HG03064 (cell line): ENCODE data around the gene TMPRSS13.
"Not testable (repeated sequence)": the region's sequence is repeated elsewhere in the genome, so short reads cannot be mapped to it uniquely, and the experiment has no call there.

Experiments used
- ATAC-seq: cut with Tn5 transposase; IDR thresholded peaks from one replicate; pipeline ENCODE4 v1.9.1; 2021; ENCODE audit warnings: low read depth; ENCODE audit not compliant: unreplicated experiment

TMPRSS13 gene

DNA sequence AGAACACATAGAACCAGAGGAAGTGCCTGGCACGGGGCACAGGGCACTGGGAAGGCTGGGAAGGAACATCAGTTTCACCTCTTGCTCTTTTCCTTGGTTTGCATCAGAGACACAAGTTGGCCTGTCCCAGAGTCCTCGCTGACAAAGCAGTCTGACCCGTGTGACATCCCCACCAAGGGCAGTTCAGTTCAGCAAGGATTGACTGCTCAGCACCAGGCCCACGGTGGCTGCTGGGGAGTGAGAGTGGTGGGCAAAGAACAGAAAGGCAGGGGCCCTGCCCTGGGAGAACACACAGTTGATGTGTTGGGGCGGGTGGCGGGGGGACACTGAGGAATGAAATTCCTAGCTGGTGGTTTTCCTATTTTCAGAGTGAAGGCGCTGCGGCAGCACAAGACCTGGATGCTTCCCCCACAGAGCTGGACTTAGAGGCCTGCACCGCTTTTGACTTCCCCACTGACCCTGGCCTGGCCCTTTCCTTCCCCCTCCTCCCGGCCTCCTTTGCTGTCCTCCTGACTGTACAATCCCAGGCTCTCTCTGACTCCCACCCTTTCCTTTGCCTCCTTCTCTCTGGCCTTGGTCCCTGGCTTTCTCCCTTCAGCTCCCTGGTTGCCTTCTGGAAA, 2.2 kb upstream of the TMPRSS13 start:
- ATAC-seq = no peak

DNA sequence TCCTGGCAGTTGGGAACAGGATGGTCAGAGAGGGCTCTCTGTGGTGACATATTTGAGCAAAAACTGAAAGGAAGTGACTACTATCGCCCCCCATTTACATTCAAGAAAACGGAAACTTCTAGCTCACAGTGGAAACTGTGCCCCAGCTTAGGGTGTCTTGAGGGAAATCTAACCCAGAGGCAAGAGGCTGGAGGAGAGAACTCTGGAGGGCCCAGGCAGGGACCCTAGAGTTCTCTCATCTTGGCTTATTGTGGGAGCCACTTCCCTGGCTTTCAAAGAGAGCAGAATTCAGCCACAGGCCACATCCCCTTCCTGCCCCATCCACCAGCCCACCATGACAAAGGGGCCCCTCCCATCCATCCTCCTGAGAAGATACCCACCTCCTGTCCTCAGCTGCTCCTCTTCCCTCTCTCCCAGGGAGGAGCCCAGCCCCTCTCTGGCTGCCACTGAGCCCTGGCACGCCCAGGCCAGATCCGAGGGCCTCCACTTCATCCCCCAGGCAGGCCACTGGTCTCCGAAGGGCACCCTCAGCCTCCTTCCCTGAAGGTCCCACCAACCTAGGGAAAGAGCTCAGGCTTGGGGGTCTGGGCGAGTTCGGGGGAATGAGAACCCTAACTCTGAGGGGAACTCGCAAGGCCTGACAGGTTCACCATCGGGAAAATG, 1.6 kb upstream of the TMPRSS13 start:
- ATAC-seq = no peak

DNA sequence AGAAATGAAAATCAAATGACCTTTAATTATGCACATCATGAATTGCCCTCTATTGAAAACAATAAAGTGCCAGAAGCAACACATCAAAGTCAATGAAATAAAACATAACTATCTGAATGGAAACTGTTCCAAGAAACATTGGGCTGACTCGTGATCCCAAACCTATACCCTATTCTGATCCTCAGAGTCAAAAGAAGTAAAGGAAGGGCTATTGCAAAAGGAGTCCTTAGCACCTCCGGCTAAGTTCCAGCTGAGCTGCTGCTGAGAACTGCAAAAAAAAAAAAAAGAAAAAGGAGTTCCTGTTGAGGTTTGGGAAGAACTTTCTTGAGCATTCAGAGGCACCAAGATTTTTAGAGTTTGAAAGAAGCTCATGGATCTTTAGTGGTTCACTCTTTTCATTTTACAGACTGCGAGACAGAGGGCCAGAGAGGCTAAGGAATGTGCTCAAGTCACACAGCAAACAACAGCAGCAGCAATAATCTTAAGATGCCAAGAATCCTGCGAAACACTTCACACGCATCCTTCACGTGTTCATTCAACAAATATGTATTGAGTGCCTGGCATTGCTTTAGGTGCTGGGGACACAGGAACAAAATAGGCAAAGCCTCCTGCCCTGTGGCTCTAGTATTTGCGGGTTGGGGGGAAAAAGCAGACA, 841 bp upstream of the TMPRSS13 start:
- ATAC-seq = no peak

DNA sequence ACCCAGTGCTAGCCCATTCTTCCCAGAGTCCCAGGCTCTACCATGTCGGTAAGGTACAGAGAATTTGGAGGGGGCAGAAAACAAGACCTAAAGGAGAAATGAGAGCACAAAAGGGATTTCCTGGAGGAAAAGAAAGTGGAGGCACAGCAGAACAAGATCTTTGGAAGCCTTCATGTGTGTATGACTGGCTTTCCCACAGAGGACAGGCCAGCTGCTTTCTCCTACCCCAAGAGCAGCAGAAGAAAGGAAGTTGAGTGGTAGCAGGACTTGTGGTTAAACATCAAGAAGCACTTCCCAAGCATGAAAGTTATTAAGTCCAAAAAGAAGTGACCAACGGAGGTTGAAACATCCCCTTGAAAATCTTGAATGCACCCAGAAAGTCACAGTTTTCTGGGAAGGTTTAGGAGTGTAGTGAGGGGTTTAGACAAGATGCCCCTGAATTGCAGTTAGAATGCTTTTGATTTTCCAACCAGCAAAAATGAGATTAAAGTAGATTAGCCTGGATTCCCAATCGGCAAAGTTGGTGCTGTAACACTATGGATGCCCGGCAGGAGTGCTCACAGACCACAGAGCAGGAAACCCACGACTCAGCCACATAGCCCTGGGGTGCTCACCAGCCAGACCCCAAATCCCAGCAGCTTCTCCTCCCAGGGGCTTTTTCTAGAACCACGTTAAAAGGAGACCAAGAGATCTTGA, 608 bp downstream of the TMPRSS13 start:
- no peak for ATAC-seq

DNA sequence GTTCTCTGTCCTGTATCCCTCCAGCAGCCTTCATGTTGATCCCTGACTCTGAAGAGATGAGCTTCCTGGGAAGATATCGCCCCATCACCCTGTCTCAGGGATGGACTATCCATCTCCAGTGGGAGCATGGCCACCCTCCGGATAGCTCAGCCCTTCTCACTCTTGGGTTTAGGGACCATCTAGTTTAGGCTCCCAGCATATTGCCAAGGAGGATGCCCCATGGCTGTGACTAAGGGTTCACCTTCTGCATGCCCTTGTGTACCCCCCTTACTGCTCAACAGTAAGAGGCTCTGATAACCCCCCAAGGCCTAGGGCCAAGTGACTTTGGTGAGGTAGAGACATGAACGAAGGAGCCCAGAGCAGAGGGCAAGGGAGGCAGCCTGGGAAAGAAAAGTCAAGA, 1.3 kb downstream of the TMPRSS13 start:
- no peak for ATAC-seq

DNA sequence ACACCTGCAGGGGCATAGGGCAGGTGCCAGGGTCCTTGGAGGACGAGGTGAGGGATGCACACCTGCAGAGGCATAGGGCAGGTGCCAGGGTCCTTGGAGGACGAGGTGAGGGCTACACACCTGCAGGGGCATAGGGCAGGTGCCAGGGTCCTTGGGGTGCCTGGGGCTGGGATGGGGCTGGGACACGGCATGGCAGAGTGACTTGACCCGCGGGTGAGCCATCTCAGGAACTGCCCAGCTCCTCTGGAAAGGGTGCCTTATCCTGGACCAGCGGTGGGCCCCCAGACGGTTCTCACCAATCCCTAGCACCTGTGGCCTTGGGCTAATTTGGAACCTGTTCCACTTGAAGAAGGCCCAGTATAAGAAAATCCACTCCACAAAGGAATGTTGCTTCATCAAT, 3.0 kb downstream of the TMPRSS13 start:
- ATAC-seq = not testable (repeated sequence)

DNA sequence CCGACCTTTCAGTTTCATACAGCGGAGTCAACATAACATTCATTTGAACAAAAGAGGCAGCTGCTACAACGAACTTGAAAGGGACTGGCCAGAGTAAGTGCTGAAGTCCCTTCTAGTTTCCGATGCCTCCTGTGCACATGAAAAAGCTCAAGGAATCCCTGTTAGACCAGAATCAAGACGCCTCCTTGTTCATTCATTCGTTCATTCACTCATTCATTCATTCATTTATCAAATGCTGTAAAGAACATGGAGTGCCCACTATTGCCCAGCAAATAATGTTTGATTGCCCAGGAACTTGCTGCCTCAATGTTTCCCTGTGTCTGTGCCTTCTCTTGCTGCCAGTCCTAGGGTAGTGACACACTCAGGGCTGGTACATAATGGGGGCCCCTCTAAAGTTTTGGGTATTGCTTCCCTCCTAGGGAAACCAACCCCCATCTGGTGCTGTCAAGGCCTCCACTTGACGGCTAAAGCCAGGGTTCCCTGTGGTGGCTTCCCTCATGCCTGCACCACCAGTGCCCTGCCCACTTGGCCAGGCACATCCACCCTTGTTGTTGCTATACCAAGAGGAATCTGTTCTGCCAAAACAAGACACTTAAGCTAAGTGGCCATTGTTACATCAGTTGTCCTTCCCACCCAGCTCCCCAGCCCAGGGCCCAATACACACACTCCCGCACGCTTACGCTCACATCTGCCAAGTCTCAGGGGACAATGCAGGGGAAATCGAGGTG, 3.8 kb downstream of the TMPRSS13 start:
- ATAC-seq = no peak

DNA sequence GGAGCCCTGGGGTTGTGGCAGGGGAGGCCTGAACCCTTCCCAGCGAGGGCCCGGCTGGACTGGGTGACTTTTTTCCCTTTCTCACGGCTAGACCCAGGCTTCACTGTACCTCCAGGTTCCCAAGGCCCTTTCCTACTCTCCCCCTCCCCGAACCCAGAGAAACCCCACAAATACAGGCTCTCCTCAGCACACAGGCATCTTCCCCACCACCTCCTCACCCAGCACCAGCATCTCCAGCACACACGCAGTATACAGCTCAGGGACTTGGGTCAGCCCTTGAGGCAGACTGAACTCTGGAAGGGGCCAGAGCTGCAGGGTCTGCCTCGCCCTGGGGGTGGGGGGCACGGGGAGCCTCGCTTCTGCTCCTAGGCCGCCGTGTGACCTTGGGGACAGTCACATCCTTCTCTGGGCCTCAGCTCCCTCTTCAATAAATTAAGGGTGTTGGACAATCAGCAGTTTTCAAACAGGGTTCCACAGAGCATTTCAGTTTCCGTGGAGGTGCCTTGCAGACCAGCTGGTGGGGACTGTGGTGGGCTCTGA, 4.5 kb downstream of the TMPRSS13 start:
- ATAC-seq = no peak

DNA sequence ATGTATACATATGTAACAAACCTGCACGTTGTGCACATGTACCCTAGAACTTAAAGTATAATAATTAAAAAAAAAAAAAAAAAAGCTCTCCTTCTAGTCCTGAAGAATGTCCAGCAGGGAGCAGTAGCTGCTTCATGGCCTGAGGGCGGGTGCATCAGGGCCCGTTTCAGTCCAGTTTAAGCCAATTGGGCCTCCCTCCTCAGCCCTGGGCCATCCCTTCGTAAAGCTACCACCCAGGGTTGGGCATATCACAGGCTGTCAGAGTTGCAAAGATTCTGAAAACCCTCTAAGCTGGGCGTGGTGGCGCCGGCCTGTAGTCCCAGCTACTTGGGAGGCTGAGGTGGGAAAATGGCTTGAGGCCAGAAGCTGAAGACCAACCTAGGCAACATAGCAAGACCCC, 5.4 kb downstream of the TMPRSS13 start:
- no peak for ATAC-seq

DNA sequence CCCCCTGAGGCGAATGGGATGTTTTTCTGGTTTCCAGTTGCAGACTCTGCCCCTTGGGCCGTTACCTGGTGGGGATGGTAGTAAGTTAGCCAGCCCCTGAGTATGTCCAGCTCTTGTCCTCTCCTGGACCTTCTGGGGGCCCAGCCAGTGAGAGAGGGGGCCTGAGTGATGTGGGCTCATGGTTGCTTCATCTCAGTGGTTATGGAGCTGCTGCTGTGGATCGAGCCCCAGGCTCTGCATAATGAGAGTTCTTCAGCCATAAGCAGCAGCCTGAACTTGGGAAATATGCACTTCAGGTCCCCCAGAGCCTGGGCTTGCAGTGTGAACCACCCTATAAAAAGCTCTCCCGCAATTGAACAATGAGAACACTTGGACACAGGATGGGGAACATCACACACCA, 5.9 kb downstream of the TMPRSS13 start:
- ATAC-seq = no peak

DNA sequence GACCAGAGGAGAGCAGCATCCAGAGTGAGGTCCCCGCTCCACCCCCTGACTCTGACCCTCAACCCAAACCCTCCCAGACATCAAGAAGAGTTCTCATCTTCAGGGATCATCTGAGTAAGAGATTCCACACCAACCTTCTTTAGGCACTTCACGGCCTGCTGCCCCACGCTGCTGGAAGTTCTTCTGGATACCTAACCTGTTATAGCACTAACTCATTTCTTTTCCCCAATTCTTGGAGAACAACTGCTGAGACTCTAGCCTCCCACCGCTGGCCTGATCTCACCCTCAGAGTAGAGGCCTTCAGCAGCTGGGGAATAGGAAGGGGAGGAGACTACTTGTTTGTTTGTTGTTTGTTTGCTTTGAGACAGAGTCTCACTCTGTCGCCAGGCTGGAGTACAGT, 7.3 kb downstream of the TMPRSS13 start:
- no peak for ATAC-seq

DNA sequence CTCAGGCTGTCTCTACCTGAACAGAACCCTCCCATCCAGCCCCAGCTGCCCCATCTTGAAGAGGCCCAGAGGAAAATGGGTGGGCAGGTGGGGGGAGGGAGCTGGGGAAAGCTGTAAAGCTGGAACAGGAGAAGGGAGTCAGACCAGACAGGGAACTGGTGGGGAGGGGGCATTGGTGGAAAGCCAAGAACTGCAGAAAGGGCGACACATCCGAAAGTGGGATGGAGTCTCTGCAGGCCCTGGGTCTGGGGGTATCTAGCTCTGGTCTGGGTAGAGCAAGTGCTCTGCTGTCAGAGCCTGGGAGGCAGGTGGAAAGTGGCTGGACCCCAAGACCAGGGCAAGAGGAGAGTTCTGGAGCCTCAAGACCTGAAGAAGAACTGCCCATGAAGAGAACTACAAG, 7.7 kb downstream of the TMPRSS13 start:
- ATAC-seq = no peak

DNA sequence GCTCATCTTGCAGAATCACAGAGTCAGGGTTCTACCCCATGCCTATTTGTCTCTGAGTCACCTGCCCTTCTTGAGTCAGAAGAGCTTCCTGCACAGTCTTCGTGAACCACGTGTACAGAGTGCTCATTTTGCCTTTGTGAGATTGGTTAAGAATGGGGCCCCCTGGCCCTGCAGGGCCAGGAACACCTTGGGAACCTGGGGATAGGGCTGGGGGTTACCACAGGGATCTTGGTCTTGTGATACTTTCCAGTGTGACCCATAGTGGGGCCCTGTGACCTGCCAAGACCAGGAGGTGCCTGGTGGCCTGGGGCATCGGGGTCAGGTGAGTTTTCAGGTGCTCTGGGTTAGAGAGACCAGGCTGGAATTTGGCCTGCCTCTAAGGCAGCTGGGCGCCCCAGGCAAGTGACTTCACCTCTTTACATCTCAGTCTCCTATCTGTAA, 9.4 kb downstream of the TMPRSS13 start:
- no peak for ATAC-seq

DNA sequence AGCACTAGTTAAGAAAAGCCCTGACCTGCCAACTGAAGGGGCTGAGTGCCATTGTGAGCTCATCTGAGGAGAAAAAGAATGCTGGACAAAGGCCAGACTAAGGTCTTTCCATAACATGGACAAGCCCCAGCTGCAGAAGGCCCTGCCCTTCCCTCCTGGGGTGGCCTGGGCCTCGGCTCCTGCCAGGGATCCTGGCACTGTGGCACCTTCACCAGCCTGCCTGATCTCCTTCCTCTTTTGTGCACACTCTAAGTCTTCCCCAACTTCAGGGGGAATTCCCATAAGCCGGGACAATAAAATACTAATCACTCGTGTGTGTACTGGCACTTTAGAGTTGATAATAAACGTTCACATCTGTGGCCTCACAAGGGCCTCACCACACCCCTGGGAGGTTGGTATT, 9.9 kb downstream of the TMPRSS13 start:
- no peak for ATAC-seq

DNA sequence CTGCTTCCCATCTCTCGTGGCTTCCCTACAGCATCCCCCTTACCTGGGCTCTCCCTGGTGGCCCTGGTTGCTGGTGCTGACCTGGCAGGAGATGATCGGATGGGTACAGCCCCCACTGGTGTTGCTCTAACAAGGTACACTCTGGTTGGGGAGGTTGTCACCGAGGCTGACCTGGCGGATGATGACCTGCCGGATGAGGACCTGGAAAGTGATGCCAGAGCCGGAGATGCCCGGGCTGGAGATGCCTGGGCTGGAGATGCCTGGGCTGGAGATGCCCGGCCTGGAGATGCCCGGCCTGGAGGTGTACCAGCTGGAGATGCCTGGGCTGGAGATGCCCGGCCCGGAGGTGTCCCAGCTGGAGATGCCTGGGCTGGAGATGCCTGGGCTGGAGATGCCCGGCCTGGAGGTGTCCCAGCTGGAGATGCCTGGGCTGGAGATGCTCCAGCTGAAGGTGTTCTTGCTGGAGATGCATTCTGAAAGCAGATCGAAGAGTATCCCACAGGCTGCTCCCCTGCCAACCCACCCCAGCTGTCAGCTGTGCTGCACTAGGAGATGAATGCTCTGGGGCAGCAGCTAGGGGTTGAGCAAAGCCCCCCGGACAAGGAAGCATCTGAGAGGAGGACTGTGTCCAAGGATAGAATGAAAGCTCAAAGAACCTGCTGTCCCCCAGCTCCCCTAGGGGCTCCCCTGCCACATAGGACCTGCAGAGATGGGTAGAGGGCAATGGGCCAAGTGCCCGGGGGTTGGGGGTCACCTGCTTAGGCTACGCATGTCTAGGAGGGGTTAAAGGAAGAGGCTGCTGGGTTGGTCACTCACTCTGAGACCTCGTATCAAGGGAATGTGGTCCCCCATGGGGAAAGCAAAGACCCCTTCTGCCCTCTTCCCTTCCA, 10.6 kb downstream of the TMPRSS13 start:
- ATAC-seq = no peak

DNA sequence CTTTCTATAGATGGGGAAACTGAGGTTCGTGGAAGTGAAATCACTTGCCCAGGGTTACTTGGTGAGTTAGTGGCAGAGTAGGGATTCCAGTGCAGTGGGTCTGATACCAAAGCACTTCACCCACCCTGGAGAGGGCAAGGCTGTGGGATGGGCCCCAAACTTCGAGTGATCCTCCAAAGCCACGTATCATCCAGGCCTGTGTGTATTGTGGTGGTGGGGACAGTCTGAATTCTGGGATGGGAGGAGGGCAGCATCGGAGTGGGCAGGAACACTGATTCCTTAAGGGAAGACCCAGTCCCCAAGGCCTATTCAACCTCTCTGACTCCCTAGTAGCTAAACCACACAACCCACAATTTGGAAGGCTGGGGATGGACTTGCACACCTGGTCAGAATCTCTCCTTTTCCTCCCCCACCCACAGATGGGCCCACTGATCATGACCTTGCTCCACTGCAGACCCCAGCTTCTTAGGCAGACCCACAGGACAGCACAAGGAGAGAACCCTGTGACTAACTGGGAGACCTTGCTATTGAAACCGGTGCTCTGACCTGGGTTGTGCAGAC, 11.5 kb downstream of the TMPRSS13 start:
- ATAC-seq = no peak

DNA sequence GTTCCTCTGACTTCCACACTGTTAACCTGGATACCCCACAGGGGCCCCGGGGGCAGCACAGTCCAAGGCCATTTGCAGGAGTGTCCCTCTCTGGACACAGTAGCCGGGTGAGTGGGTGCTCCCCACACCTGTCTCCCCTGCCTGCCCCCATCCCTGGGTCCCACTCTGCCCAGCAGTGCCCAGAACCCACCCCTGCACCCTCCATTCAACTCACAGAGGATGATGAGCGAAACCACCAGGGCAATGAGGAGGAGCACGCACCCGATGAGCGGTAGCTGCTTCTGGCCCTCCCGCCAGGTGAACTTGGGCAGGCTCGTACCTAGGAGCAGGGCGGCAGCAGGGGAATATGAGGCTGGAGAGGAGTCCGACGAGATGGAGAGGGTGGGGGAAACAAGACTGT, 12.2 kb downstream of the TMPRSS13 start:
- no peak for ATAC-seq

DNA sequence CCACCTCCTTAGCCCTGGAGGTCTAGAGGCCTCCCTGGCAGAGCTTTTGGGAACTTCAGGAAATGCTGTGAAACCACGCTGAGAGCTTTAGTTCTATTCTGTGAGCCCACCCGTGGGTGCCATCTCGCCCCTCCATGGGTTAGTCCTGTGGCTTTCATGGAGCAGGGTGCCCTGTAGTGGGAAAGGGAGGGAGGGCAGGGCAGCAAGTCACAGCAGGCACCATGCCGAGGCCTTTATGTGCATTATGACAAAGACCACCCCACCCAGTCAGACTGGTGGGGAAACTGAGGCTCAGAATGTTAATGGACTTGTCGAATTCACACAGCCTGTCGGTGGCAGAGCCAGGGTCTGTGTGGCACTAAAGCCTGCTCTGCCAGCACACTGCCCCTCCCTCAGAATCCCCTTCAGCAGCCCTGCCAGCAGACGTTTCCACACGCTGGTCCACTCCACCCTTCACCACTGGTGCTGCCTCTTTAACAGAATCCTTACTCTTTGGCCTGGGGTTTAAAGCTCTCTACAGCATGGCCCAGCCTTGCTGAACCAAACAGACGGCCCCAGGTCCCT, 13.4 kb downstream of the TMPRSS13 start:
- ATAC-seq = no peak
